ENCODE measurements around the gene FXYD1. TPM values are rescaled to one million over a fixed set of nuclear protein-coding genes. Genes with fewer than 3 reads are reported as not detected.

The FXYD1 gene
- total RNA-seq, 2 experiments from 2014 or later: 0.57 to 11.5 TPM

DNA sequence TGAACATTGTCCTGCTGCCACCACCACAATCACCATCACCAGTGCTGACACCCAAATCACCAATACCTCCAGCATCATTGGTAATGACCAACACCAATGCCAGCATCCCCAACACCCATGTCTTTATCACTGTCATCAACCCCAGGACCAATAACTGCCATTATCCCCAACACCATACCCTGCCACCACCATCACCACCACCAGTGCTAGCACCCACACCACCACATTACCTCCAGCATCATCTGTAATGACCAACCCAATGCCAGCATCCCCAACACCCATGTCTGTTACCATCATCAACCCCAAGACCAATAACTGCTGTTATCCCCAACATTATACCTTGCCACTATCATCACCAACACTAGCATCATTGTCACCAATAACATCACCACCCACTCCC, 6.4 kb upstream of the FXYD1 start:
- Histone ChIP-seq H3K27ac (ENCODE audit: low read depth, low read length, poor library complexity, severe bottlenecking) (no peak overlapping the region), H2AFZ (ENCODE audit: low read length) (no peak overlapping the region), H3K4me3 (ENCODE audit: low read depth, low read length, poor library complexity, severe bottlenecking) (no peak overlapping the region), H3K9me2 (ENCODE audit: insufficient read depth, low read length) (no peaks in the 10 kb centered on the region), H3K9me3 (ENCODE audit: low read length) (no peaks in the 10 kb centered on the region), H3K4me1 (ENCODE audit: insufficient read depth, low read length, poor library complexity, severe bottlenecking) (peaks cover 6% of the 10 kb centered on the region), H3K36me3 (ENCODE audit: insufficient read depth, low read length) (no peaks in the 10 kb centered on the region), H3K79me2 (ENCODE audit: insufficient read depth, low read depth, low read length) (no peaks in the 10 kb centered on the region), H4K20me1 (ENCODE audit: insufficient read depth, low read length) (no peaks in the 10 kb centered on the region), H3K4me2 (ENCODE audit: low read length) (no peak overlapping the region)
- intact Hi-C loops (cut with micrococcal nuclease; ENCODE audit: unreplicated experiment): no loop called here
- ChIA-PET POLR2A (no interaction called here), CTCF (ENCODE audit: unreplicated experiment) (no interaction called here)
- no peak for DNase-seq (ENCODE audit: low spot score)
- no TSS peak for BruUV-seq (replicated peaks)
- TF ChIP-seq, protein P1, sequence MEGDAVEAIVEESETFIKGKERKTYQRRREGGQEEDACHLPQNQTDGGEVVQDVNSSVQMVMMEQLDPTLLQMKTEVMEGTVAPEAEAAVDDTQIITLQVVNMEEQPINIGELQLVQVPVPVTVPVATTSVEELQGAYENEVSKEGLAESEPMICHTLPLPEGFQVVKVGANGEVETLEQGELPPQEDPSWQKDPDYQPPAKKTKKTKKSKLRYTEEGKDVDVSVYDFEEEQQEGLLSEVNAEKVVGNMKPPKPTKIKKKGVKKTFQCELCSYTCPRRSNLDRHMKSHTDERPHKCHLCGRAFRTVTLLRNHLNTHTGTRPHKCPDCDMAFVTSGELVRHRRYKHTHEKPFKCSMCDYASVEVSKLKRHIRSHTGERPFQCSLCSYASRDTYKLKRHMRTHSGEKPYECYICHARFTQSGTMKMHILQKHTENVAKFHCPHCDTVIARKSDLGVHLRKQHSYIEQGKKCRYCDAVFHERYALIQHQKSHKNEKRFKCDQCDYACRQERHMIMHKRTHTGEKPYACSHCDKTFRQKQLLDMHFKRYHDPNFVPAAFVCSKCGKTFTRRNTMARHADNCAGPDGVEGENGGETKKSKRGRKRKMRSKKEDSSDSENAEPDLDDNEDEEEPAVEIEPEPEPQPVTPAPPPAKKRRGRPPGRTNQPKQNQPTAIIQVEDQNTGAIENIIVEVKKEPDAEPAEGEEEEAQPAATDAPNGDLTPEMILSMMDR (conservative IDR thresholded peaks at IDR 0.05; ENCODE audit: low read length): no peak

DNA sequence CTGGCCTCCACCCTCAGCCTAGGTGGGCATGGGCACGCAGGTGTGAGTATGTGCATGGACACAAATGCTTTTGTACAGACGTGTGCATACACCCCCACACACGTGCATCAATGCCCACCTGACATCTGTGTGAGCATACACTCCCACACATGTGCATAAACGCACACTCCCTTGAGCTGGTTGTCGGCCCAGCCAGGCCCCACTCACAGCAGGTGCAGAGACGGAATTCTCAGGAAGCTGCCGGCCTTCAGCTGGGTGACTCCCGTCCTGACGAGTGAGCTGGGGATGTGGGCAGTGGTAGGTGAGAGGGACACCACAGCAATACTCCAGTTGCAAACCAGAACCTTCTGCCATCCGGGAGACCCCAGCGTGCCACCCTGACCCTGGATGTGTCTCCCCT, 4.8 kb upstream of the FXYD1 start:
- H3K9me2 ChIP-seq (ENCODE audit: insufficient read depth, low read length): no peaks in the 10 kb centered on the region
- CTCF ChIA-PET (ENCODE audit: unreplicated experiment): interaction anchor here (1.2 kb wide), 1 partner anchor 67 kb away, joined by 5 read pairs; no protein-coding TSS in a partner anchor
- TF ChIP-seq, protein P1 (conservative IDR thresholded peaks at IDR 0.05; ENCODE audit: low read length): no peak
- TF ChIP-seq EZH2phosphoT487 (IDR thresholded peaks at IDR 0.05; ENCODE audit: borderline replicate concordance, low read depth, low read length): no peak
- no peak overlapping the region for H3K27ac ChIP-seq (ENCODE audit: low read depth, low read length, poor library complexity, severe bottlenecking)
- no peaks in the 10 kb centered on the region for H3K36me3 ChIP-seq (ENCODE audit: insufficient read depth, low read length)
- intact Hi-C loops (cut with micrococcal nuclease; ENCODE audit: unreplicated experiment): loop anchor here (2.0 kb wide), 1 partner anchor 43 kb away; no protein-coding TSS in a partner anchor
- H3K4me3 ChIP-seq (ENCODE audit: low read depth, low read length, poor library complexity, severe bottlenecking): no peak overlapping the region
- H4K20me1 ChIP-seq (ENCODE audit: insufficient read depth, low read length): no peaks in the 10 kb centered on the region
- H3K9me3 ChIP-seq (ENCODE audit: low read length): no peaks in the 10 kb centered on the region
- no peaks in the 10 kb centered on the region for H3K79me2 ChIP-seq (ENCODE audit: insufficient read depth, low read depth, low read length)
- BruUV-seq (replicated peaks): no TSS peak
- H2AFZ ChIP-seq (ENCODE audit: low read length): no peak overlapping the region
- H3K4me1 ChIP-seq (ENCODE audit: insufficient read depth, low read length, poor library complexity, severe bottlenecking): peaks cover 6% of the 10 kb centered on the region
- no peak overlapping the region for H3K4me2 ChIP-seq (ENCODE audit: low read length)
- POLR2A ChIA-PET: no interaction called here
- DNase-seq (ENCODE audit: low spot score): no peak

DNA sequence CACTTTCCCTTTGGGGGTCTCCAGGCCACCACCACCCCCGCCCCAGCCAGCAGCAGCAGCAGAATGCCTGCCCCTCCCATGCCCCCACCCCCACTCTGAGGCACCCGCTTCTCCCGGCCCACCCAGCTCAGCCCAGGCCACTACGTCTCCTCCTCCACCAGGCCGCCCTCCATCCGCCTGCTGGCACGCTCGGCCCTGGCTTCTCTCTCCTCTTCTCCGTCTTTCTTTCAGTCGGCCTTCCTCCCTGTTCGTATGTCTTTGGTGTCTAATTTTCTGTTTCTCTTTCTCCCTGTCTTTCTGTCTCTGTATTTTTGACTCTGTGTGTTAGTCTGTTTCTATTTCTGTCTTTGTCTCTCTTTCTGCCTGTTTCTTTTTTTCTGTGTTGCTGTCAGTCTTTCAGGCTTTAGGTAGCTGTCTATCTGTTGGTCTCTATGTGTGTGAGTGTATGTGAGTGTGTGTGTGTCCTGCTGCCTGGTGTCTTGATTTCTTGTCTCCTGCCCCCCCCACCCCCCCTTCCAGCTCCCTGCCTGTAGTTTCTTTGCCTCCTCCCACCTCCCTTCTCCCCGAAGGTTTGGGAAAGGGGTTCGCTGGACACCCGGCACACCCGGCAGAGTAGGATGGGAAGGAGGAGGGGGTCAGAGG, 3.9 kb upstream of the FXYD1 start, which contains the start of gene LGI4:
Gene LGI4, minus strand, starts transcription at position 459 of the 642 bp plus-strand sequence. Its CDS starts 379 bp downstream, at position 80.
- H3K36me3 ChIP-seq (ENCODE audit: insufficient read depth, low read length): no peaks in the 10 kb centered on the region
- no peak for TF ChIP-seq EZH2phosphoT487 (IDR thresholded peaks at IDR 0.05; ENCODE audit: borderline replicate concordance, low read depth, low read length)
- TF ChIP-seq, protein P1 (conservative IDR thresholded peaks at IDR 0.05; ENCODE audit: low read length): no peak
- H3K27ac ChIP-seq (ENCODE audit: low read depth, low read length, poor library complexity, severe bottlenecking): no peak within 1 kb of the TSS
- no TSS peak for BruUV-seq (replicated peaks)
- no peak within 1 kb of the TSS for H3K4me3 ChIP-seq (ENCODE audit: low read depth, low read length, poor library complexity, severe bottlenecking)
- H3K9me2 ChIP-seq (ENCODE audit: insufficient read depth, low read length): no peaks in the 10 kb centered on the region
- intact Hi-C loops (cut with micrococcal nuclease; ENCODE audit: unreplicated experiment): loop anchor here (1.0 to 2.0 kb wide), 3 partner anchors 20 to 67 kb away; no protein-coding TSS in a partner anchor
- H3K4me1 ChIP-seq (ENCODE audit: insufficient read depth, low read length, poor library complexity, severe bottlenecking): peaks cover 6% of the 10 kb centered on the region
- POLR2A ChIA-PET: no interaction called here
- CTCF ChIA-PET (ENCODE audit: unreplicated experiment): interaction anchor here (1.2 kb wide), 1 partner anchor 68 kb away, joined by 5 read pairs; no protein-coding TSS in a partner anchor
- H3K9me3 ChIP-seq (ENCODE audit: low read length): no peaks in the 10 kb centered on the region
- H2AFZ ChIP-seq (ENCODE audit: low read length): no peak within 1 kb of the TSS
- H3K4me2 ChIP-seq (ENCODE audit: low read length): no peak within 1 kb of the TSS; the same call in 1 of the 2 replicates
- no peaks in the 10 kb centered on the region for H4K20me1 ChIP-seq (ENCODE audit: insufficient read depth, low read length)
- H3K79me2 ChIP-seq (ENCODE audit: insufficient read depth, low read depth, low read length): no peaks in the 10 kb centered on the region
- no peak for DNase-seq (ENCODE audit: low spot score)
